ENCODE results near the gene DLGAP3.
A peak's percentile ranks its signal among the peaks of the same experiment; 100 is the strongest.

The DLGAP3 gene, protein sequence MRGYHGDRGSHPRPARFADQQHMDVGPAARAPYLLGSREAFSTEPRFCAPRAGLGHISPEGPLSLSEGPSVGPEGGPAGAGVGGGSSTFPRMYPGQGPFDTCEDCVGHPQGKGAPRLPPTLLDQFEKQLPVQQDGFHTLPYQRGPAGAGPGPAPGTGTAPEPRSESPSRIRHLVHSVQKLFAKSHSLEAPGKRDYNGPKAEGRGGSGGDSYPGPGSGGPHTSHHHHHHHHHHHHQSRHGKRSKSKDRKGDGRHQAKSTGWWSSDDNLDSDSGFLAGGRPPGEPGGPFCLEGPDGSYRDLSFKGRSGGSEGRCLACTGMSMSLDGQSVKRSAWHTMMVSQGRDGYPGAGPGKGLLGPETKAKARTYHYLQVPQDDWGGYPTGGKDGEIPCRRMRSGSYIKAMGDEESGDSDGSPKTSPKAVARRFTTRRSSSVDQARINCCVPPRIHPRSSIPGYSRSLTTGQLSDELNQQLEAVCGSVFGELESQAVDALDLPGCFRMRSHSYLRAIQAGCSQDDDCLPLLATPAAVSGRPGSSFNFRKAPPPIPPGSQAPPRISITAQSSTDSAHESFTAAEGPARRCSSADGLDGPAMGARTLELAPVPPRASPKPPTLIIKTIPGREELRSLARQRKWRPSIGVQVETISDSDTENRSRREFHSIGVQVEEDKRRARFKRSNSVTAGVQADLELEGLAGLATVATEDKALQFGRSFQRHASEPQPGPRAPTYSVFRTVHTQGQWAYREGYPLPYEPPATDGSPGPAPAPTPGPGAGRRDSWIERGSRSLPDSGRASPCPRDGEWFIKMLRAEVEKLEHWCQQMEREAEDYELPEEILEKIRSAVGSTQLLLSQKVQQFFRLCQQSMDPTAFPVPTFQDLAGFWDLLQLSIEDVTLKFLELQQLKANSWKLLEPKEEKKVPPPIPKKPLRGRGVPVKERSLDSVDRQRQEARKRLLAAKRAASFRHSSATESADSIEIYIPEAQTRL

DNA sequence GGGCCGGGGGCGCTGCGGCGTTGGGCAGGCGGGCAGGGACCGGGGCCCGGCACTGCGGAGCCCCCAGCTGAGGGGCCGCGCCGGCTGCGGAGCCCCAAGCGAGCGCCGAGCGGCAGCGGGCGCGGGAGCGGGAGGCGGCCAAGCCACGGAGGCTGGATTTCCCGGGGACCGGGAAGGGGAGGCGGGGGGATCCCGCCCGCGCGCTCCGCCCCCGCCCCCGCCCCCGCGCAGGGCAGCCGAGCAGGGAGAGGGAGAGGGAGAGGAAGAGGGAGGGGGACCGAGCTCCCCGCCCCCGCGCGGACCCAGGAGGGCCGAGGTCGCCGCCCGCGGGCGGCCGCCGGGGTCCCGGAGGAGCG is at the start of gene DLGAP3:
Gene DLGAP3 (minus strand): TSS at position 154 of the 356 bp plus-strand sequence. CDS start 24,267 bp downstream, outside the sequence.
- TF ChIP-seq, protein P1, sequence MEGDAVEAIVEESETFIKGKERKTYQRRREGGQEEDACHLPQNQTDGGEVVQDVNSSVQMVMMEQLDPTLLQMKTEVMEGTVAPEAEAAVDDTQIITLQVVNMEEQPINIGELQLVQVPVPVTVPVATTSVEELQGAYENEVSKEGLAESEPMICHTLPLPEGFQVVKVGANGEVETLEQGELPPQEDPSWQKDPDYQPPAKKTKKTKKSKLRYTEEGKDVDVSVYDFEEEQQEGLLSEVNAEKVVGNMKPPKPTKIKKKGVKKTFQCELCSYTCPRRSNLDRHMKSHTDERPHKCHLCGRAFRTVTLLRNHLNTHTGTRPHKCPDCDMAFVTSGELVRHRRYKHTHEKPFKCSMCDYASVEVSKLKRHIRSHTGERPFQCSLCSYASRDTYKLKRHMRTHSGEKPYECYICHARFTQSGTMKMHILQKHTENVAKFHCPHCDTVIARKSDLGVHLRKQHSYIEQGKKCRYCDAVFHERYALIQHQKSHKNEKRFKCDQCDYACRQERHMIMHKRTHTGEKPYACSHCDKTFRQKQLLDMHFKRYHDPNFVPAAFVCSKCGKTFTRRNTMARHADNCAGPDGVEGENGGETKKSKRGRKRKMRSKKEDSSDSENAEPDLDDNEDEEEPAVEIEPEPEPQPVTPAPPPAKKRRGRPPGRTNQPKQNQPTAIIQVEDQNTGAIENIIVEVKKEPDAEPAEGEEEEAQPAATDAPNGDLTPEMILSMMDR (IDR thresholded peaks at IDR 0.05; ENCODE audit: unreplicated experiment in 3 of 3): no peak
- H3K36me3 Mint-ChIP-seq (ENCODE audit: low read depth): no peaks in the 10 kb centered on the region
- H3K27ac Mint-ChIP-seq: no peak within 1 kb of the TSS
- peaks cover 3% of the 10 kb centered on the region for H3K9me3 Mint-ChIP-seq
- peaks cover 86% of the 10 kb centered on the region for H3K27me3 Mint-ChIP-seq (ENCODE audit: low read depth)
- H3K4me1 Mint-ChIP-seq: peaks cover 6% of the 10 kb centered on the region
- peak within 1 kb of the TSS; percentile 81 to 89 (median 85) for H3K4me3 Mint-ChIP-seq

DNA sequence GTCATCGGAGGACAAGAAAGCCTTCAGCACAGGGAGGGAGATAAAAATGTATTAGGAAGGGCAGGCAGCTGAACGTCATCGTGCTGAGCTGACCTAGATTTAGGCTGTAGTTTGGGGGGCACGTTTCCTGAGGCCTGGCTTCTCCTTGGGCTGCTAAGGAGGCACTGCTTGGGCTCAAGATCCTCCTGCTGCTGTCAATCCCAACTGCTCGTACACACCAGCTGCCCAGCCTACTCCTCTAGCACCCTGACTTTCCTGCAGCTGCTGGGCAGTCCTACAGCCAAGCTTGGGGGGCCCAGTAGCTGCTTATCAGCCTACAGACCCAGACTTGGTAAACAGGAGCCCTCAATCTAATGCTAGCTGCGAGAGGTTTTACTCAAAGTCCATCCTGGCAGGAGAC is 49.5 kb upstream of the DLGAP3 start:
- H3K27ac Mint-ChIP-seq: peak overlapping the region; percentile 63 to 91 (median 64)
- H3K36me3 Mint-ChIP-seq (ENCODE audit: low read depth): peaks cover 5% of the 10 kb centered on the region
- peaks cover 29% of the 10 kb centered on the region for H3K4me1 Mint-ChIP-seq
- TF ChIP-seq, protein P1 (IDR thresholded peaks at IDR 0.05; ENCODE audit: unreplicated experiment in 3 of 3): no peak
- no peaks in the 10 kb centered on the region for H3K9me3 Mint-ChIP-seq
- no peaks in the 10 kb centered on the region for H3K27me3 Mint-ChIP-seq (ENCODE audit: low read depth)
- H3K4me3 Mint-ChIP-seq: peak overlapping the region in 1 of 3 experiments; percentile 15

DNA sequence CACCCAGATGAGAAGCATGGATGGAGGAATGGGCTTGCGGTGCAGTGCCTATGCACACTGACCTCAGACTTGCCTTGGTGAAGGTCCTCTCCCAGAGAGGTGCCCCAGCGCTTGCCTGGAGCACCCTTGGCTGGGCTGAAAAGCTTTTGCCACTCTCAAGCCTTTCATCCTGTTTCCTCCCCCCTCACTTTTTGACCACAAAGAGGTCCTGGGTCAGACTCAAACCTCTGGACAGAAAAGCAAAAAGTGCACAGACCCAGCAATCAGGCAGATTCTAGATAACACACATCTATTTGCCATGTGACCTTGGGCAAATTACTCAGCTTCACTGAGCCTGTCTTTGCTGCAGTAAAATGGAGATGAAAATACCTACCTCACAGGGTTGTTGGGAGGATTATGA is 48.4 kb upstream of the DLGAP3 start:
- H3K27ac Mint-ChIP-seq: peak overlapping the region in 2 of 3 experiments; percentile 63 to 91
- peaks cover 5% of the 10 kb centered on the region for H3K36me3 Mint-ChIP-seq (ENCODE audit: low read depth)
- TF ChIP-seq, protein P1 (IDR thresholded peaks at IDR 0.05; ENCODE audit: unreplicated experiment in 3 of 3): no peak
- no peaks in the 10 kb centered on the region for H3K27me3 Mint-ChIP-seq (ENCODE audit: low read depth)
- H3K4me3 Mint-ChIP-seq: no peak overlapping the region
- H3K4me1 Mint-ChIP-seq: peaks cover 20% of the 10 kb centered on the region
- H3K9me3 Mint-ChIP-seq: no peaks in the 10 kb centered on the region

DNA sequence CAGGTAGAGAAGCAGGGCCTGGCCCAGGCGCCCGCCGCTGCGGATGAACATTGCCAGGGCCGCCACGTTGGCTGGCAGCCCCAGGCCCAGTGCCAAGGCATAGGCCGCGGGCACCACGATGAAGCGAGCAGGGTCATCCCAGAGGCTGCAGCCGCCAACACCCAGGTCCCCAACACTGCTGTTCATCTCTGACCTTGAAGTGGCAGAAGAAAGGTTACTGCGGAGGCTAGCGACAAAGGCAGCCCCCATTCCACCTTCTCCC is 47.7 kb upstream of the DLGAP3 start:
- H3K27ac Mint-ChIP-seq: no peak overlapping the region
- TF ChIP-seq, protein P1 (IDR thresholded peaks at IDR 0.05; ENCODE audit: unreplicated experiment in 3 of 3): no peak
- peaks cover 18% of the 10 kb centered on the region for H3K4me1 Mint-ChIP-seq
- peaks cover 5% of the 10 kb centered on the region for H3K36me3 Mint-ChIP-seq (ENCODE audit: low read depth)
- no peaks in the 10 kb centered on the region for H3K9me3 Mint-ChIP-seq
- H3K4me3 Mint-ChIP-seq: no peak overlapping the region
- peaks cover 5% of the 10 kb centered on the region for H3K27me3 Mint-ChIP-seq (ENCODE audit: low read depth)

DNA sequence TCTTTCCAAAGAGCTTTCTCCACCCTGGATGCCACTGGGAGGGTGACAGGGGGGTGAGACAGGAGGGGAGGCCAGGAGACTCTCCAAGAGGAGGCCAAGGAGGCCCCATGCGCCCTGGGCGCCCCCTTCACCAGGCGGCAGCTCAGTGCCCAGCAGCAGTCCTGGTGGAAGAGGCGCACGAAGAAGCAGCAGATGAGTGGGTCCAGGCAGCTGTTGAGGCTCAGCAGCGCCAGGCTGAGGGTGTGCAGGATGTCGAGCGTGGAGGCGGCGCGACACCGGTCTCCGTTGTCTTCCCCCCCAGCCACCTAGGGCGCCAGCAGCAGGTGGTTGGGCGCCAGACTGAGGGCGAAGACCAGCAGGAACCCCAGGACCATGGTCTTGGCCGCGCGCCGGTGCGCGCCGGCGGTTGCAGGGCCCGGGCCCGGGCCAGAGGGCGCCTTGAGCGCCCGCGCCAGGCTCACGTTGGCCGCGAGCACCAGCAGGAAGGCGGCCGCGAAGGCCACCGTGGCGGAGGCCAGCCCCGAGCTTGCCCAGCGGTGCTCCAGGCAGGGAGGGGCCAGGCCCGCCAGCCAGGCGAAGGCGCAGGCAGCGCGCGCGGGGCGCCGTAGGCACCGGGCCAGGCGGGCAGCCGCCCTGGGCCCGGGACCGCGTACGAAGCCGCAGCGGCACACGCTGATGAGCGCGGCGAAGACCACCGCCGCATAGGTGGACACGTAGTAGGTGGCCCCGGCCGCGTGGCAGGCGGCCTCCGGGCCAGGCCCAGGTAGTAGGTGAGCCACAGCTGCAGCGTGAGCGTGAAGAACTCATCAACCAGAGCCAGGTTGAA is 47.1 kb upstream of the DLGAP3 start:
- H3K27me3 Mint-ChIP-seq (ENCODE audit: low read depth): peaks cover 8% of the 10 kb centered on the region
- H3K4me3 Mint-ChIP-seq: no peak overlapping the region
- peaks cover 5% of the 10 kb centered on the region for H3K36me3 Mint-ChIP-seq (ENCODE audit: low read depth)
- H3K9me3 Mint-ChIP-seq: no peaks in the 10 kb centered on the region
- no peak overlapping the region for H3K27ac Mint-ChIP-seq
- TF ChIP-seq, protein P1 (IDR thresholded peaks at IDR 0.05; ENCODE audit: unreplicated experiment in 3 of 3): no peak
- H3K4me1 Mint-ChIP-seq: peaks cover 18% of the 10 kb centered on the region

Data from nephron (organoid).